ENCODE measurements around the gene ACTC1. TPM values are rescaled to one million over a fixed set of nuclear protein-coding genes. Genes with fewer than 3 reads are reported as not detected.
"Not testable (repeated sequence)": the region's sequence is repeated elsewhere in the genome, so short reads cannot be mapped to it uniquely, and the experiment has no call there.

ACTC1 gene
- total RNA-seq = not detected

- POLR2A ChIA-PET = no interaction called here
- Mint-ChIP-seq H3K4me3 (no peak within 1 kb of the TSS), H3K4me1 (ENCODE audit: low read depth) (no peaks in the 10 kb centered on the region), H3K27me3 (peaks cover 50% of the 10 kb centered on the region), H3K36me3 (no peaks in the 10 kb centered on the region), H3K27ac (no peak within 1 kb of the TSS), H3K9me3 (no peaks in the 10 kb centered on the region)
- CTCF ChIA-PET = no interaction called here
- peak; percentile 13 for DNase-seq
- intact Hi-C loops (cut with micrococcal nuclease) = no loop called here
These were observed at the start of gene ACTC1 for GRCh38 chr15:34795267-34796081. ACTC1 (minus strand) TSS chr15:34795549; CDS start chr15:34794808, 741 bp downstream.

- ChIA-PET POLR2A (no interaction called here), CTCF (no interaction called here)
- no peaks in the 10 kb centered on the region for H3K4me1 Mint-ChIP-seq (ENCODE audit: low read depth)
- no peak overlapping the region for H3K4me3 Mint-ChIP-seq
- no peaks in the 10 kb centered on the region for H3K36me3 Mint-ChIP-seq
- H3K27ac Mint-ChIP-seq = no peak overlapping the region
- no peaks in the 10 kb centered on the region for H3K27me3 Mint-ChIP-seq
- intact Hi-C loops (cut with micrococcal nuclease) = no loop called here
- no peaks in the 10 kb centered on the region for H3K9me3 Mint-ChIP-seq
- DNase-seq = no peak
These were observed 45.9 kb upstream of the ACTC1 start for GRCh38 chr15:34841262-34841725.

- H3K4me3 Mint-ChIP-seq = no peak overlapping the region
- no peak for DNase-seq
- intact Hi-C loops (cut with micrococcal nuclease) = no loop called here
- no peak overlapping the region for H3K27ac Mint-ChIP-seq
- H3K27me3 Mint-ChIP-seq = peaks cover 6% of the 10 kb centered on the region
- H3K9me3 Mint-ChIP-seq = peaks cover 8% of the 10 kb centered on the region
- H3K4me1 Mint-ChIP-seq (ENCODE audit: low read depth) = no peaks in the 10 kb centered on the region
- CTCF ChIA-PET = no interaction called here
- no peaks in the 10 kb centered on the region for H3K36me3 Mint-ChIP-seq
- POLR2A ChIA-PET = no interaction called here
These were observed 42.9 kb upstream of the ACTC1 start for GRCh38 chr15:34838282-34838681.

- intact Hi-C loops (cut with micrococcal nuclease) = no loop called here
- Mint-ChIP-seq H3K27ac (no peak overlapping the region), H3K27me3 (peaks cover 6% of the 10 kb centered on the region), H3K9me3 (peaks cover 8% of the 10 kb centered on the region), H3K36me3 (no peaks in the 10 kb centered on the region), H3K4me3 (no peak overlapping the region), H3K4me1 (ENCODE audit: low read depth) (no peaks in the 10 kb centered on the region)
- ChIA-PET POLR2A (no interaction called here), CTCF (no interaction called here)
- no peak for DNase-seq
These were observed 42.1 kb upstream of the ACTC1 start for GRCh38 chr15:34837246-34838016.

GRCh38 chr15:34828145-34828911 lies 33.0 kb upstream of the ACTC1 start:
- H3K4me3 Mint-ChIP-seq = no peak overlapping the region
- H3K9me3 Mint-ChIP-seq = no peaks in the 10 kb centered on the region
- intact Hi-C loops (cut with micrococcal nuclease) = no loop called here
- ChIA-PET CTCF (no interaction called here), POLR2A (no interaction called here)
- no peak overlapping the region for H3K27ac Mint-ChIP-seq
- H3K4me1 Mint-ChIP-seq (ENCODE audit: low read depth) = no peaks in the 10 kb centered on the region
- DNase-seq = no peak
- peaks cover 8% of the 10 kb centered on the region for H3K27me3 Mint-ChIP-seq
- H3K36me3 Mint-ChIP-seq = no peaks in the 10 kb centered on the region

GRCh38 chr15:34821831-34822230 lies 26.5 kb upstream of the ACTC1 start:
- ChIA-PET CTCF (no interaction called here), POLR2A (no interaction called here)
- H3K27ac Mint-ChIP-seq = no peak overlapping the region
- intact Hi-C loops (cut with micrococcal nuclease) = no loop called here
- DNase-seq = no peak
- peaks cover 28% of the 10 kb centered on the region for H3K27me3 Mint-ChIP-seq
- H3K4me3 Mint-ChIP-seq = no peak overlapping the region
- H3K4me1 Mint-ChIP-seq (ENCODE audit: low read depth) = no peaks in the 10 kb centered on the region
- H3K9me3 Mint-ChIP-seq = no peaks in the 10 kb centered on the region
- no peaks in the 10 kb centered on the region for H3K36me3 Mint-ChIP-seq

GRCh38 chr15:34820110-34820509 lies 24.8 kb upstream of the ACTC1 start:
- ChIA-PET CTCF (no interaction called here), POLR2A (no interaction called here)
- intact Hi-C loops (cut with micrococcal nuclease) = no loop called here
- Mint-ChIP-seq H3K36me3 (no peaks in the 10 kb centered on the region), H3K4me1 (ENCODE audit: low read depth) (no peaks in the 10 kb centered on the region), H3K27me3 (peaks cover 26% of the 10 kb centered on the region), H3K27ac (no peak overlapping the region), H3K4me3 (no peak overlapping the region), H3K9me3 (no peaks in the 10 kb centered on the region)
- DNase-seq = no peak

- no peak for DNase-seq
- CTCF ChIA-PET = no interaction called here
- Mint-ChIP-seq H3K4me1 (ENCODE audit: low read depth) (no peaks in the 10 kb centered on the region), H3K36me3 (no peaks in the 10 kb centered on the region), H3K4me3 (no peak overlapping the region), H3K9me3 (no peaks in the 10 kb centered on the region), H3K27ac (no peak overlapping the region), H3K27me3 (peaks cover 25% of the 10 kb centered on the region)
- POLR2A ChIA-PET = no interaction called here
- intact Hi-C loops (cut with micrococcal nuclease) = no loop called here
These were observed 23.2 kb upstream of the ACTC1 start for GRCh38 chr15:34818526-34818925.

- ChIA-PET POLR2A (no interaction called here), CTCF (no interaction called here)
- no peaks in the 10 kb centered on the region for H3K4me1 Mint-ChIP-seq (ENCODE audit: low read depth)
- DNase-seq = no peak
- peaks cover 19% of the 10 kb centered on the region for H3K27me3 Mint-ChIP-seq
- H3K36me3 Mint-ChIP-seq = no peaks in the 10 kb centered on the region
- H3K4me3 Mint-ChIP-seq = no peak overlapping the region
- no peaks in the 10 kb centered on the region for H3K9me3 Mint-ChIP-seq
- H3K27ac Mint-ChIP-seq = no peak overlapping the region
- intact Hi-C loops (cut with micrococcal nuclease) = no loop called here
These were observed 20.5 kb upstream of the ACTC1 start for GRCh38 chr15:34815836-34816235.

- intact Hi-C loops (cut with micrococcal nuclease) = no loop called here
- H3K27me3 Mint-ChIP-seq = peaks cover 18% of the 10 kb centered on the region
- no peaks in the 10 kb centered on the region for H3K4me1 Mint-ChIP-seq (ENCODE audit: low read depth)
- no peak overlapping the region for H3K27ac Mint-ChIP-seq
- H3K4me3 Mint-ChIP-seq = no peak overlapping the region
- no peak for DNase-seq
- H3K9me3 Mint-ChIP-seq = no peaks in the 10 kb centered on the region
- POLR2A ChIA-PET = no interaction called here
- CTCF ChIA-PET = interaction anchor here (0.6 kb wide), 1 partner anchor 113 kb away, joined by 3 read pairs; no protein-coding TSS in a partner anchor
- no peaks in the 10 kb centered on the region for H3K36me3 Mint-ChIP-seq
These were observed 18.3 kb upstream of the ACTC1 start for GRCh38 chr15:34813446-34814190.

GRCh38 chr15:34812868-34813365 lies 17.6 kb upstream of the ACTC1 start:
- POLR2A ChIA-PET = not testable (repeated sequence)

GRCh38 chr15:34812369-34812768 lies 17.0 kb upstream of the ACTC1 start:
- CTCF ChIA-PET = no interaction called here

More at GRCh38 chr15:34812868-34813365, 17.6 kb upstream of the ACTC1 start:
- H3K27me3 Mint-ChIP-seq = peaks cover 18% of the 10 kb centered on the region
- H3K36me3 Mint-ChIP-seq; H3K4me3 Mint-ChIP-seq; H3K4me1 Mint-ChIP-seq (ENCODE audit: low read depth); CTCF ChIA-PET; intact Hi-C loops (cut with micrococcal nuclease); H3K9me3 Mint-ChIP-seq; DNase-seq; H3K27ac Mint-ChIP-seq: not testable (repeated sequence)

More at GRCh38 chr15:34812369-34812768, 17.0 kb upstream of the ACTC1 start:
- POLR2A ChIA-PET = no interaction called here
- intact Hi-C loops (cut with micrococcal nuclease) = no loop called here
- DNase-seq = no peak
- Mint-ChIP-seq H3K4me3 (no peak overlapping the region), H3K4me1 (ENCODE audit: low read depth) (no peaks in the 10 kb centered on the region), H3K27me3 (peaks cover 18% of the 10 kb centered on the region), H3K27ac (no peak overlapping the region), H3K9me3 (peaks cover under 1% of the 10 kb centered on the region), H3K36me3 (no peaks in the 10 kb centered on the region)
